NK-92 treated with Interleukin-12 subunit alpha and Interleukin-12 subunit beta, amount 100 ng/mL, for 24 hours (cell line): Measurements from ENCODE around the gene LMNB1.
A peak's percentile ranks its signal among the peaks of the same experiment; 100 is the strongest.
"Not testable (repeated sequence)": the region's sequence is repeated elsewhere in the genome, so short reads cannot be mapped to it uniquely, and the experiment has no call there.

Source experiments
- DNase-seq: peaks from one replicate; lab custom pipeline; 2025; lab: John Stamatoyannopoulos, UW

LMNB1 gene

DNA sequence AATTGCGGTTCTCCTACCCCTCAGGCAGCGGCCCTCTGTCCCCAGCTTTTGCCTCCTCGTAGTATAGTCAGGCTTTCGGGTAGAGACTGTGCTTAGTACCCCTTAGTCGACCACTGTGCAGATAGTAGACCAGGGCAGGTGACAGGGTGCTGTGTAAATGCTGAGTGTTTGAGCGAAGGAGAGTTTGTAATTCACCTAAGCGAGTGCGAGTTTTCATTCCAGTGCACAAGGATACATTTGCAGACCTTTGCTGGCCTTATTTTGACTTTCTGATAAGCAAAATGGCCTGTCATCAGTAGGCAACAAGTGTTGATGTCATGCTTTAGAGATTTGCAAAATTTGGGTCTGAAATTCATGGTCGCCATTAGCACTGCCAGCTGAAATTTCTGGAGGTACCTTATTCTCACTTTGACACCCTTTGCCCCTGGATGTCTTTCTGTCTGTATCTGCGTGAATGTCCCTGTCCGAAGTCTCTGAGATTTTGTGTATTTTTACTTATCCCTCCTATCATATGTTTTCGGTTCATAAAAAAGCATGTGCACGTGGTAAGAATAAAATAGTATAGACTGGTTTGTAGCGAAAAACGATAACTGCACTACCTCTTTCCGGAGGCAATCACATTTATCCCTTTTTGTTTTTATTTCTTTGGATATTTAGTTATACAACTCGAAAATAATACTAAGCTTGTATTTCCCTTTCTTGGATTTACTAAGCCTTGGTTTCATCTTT, 1.9 kb downstream of the LMNB1 start:
- no peak for DNase-seq

DNA sequence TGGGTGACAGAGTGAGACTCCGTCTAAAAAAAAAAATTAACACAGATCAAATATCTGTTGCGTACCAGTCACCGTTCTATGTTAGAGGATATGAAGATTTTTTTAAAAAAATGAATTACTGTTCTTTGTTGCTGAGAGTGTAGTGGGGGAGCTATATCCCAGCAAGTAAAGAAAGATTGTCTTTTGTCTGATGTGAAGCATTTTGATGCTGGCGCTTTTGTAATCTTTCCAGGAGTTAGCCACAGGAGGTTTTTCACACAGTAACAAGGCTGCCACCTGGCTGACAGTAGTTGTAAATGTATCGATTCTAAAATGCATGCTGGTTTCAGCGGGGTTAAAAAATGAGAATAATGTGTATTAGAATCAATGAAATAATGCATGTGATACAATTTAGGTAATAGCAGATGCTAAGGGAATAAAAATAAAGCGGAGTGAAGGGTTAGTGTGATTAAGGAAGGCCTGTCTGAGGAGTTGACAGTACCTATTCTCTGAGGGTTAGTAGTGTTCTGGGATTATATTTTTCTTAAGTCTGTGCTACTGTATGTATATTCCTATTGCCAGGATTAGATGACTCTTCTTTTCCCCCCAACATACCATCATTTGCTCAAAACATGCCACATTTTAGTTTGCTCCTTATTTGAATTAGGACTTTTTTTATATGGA, 3.4 kb downstream of the LMNB1 start:
- DNase-seq = no peak

DNA sequence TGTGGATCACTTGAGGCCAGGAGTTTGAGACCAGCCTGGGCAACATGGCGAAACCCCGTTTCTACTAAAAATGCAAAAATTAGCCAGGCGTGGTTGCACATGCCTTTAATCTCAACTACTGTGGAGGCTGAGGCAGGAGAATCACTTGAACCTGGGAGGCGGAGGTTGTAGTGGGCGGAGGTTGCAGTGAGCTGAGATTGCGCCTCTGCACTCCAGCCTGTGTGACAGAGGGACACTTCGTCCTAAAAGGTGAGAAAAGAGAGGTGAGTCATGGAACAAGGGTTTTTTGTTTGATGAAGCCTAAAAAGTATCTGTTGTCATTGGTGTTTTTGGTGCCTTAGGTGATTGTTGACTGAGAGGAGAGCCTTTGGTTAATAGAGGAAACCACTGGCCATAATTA, 11.5 kb downstream of the LMNB1 start:
- DNase-seq = not testable (repeated sequence)

DNA sequence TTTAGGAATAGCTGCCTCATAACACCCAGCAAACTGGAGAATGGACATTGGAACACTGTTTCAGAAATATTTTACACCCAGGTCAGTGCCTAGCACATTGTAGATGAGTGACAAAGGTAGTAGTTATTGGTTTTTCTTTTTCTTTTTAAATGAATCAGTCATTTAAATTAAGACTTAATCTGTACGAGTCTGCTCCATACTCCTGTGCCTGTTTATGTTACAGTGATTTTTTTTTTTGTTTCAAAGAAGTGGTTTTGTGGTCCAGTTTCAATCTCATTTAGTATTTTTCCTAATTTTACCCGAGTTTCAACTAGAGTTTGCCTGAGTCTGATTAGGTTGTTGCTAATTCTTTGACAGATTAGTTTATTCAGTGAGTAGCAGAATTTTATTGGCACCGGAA, 16.2 kb downstream of the LMNB1 start:
- DNase-seq = no peak

DNA sequence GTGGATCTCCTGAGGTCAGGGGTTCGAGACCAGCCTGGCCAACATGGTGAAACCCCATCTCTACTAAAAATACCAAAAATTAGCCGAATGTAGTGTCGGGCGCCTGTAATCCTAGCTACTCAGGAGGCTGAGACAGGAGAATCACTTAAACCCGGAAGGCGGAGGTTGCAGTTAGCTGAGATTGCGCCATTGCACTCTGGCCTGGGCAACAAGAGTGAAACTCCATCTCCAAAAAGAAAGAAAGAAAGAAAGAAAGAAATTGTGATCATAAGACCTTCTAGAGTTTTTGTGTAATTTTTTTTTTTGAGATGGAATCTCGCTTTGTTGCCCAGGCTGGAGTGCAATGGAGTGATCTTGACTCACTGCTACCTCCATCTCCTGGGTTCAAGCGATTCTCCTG, 16.7 kb downstream of the LMNB1 start:
- DNase-seq = not testable (repeated sequence)

DNA sequence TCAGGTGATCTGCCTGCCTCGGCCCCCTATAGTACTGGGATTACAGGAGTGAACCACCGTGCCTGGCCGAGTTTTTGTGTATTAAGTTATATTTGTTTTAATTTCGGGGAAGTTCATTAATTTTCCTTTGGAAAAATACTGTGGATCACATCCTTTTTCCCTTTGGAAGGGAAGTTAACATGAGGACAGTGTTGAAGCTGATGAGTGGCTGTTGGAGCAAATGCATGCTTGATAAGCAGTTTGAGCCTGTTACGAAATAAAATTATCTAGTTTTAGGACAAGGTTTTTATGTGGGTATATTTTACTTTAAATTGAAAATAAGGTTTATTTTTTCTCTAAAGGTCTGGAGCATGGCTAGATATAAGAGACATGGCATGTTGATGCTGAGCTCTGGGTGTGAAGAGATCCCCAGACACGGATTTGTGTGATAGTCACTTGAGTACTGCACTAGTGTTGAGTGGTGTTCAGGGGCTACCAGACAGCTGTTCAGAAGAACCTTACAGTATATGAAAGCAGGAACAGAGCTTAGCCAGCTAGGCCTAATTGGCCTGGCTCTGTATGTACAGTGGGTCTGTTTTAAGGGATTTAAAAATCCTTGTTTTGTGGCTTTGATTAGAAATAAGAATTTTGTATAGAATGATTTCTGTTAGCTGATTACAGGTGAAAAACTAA, 17.4 kb downstream of the LMNB1 start:
- no peak for DNase-seq

DNA sequence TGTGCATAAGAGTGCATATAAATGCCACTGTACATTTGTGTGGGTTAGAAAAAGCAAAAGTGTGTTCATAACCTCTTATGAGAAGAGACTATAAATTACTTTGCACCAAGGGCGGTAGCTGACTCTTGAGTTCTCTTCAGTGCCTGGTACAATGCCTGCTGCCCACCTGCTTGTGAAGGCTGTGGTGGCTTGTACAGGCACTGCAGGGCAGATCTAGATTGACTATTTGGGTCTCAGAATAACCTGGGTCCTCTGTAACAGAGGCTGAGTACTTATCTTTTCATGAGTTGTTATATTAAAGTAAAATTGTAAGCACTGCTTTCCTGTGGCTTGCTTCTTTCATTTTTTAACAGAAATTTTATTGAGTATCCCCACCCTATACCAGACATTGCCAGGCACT, 22.8 kb downstream of the LMNB1 start:
- no peak for DNase-seq

DNA sequence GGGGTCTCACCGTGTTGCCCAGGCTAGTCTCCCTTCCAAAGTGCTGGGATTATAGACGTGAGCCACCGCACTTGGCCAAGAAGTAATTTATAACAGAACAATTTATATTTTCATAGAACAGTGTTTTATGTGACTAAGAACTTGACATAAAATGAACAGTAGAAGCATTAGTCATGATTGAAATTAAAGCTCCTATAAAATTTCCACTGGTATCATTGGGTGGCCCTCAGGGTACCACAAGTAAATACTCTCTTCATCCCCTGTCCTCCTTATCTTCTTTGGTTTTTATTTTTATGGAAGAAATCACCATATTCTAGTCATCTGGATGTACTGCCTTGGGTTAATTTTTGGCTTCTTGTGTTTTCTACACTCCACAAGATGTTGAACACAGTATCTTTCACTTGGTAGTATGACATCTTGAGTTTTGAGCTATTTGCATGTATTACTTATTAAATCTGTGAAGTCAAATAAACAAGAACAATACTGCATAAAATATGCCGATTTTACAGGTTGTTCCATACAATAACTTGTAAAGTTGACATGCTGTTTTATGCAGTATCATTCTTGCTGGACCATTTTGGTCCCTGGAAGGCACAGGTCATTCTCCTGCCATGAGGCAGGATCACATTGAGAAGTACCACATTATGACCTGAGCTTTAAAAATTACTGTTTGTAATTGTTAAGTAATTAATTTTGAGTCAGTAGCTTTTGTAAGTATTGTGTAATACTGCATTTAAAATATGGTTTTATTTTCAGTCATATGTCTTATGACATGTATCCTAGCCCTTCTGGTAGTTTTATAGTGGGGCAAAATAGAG, 24.4 kb downstream of the LMNB1 start:
- no peak for DNase-seq

DNA sequence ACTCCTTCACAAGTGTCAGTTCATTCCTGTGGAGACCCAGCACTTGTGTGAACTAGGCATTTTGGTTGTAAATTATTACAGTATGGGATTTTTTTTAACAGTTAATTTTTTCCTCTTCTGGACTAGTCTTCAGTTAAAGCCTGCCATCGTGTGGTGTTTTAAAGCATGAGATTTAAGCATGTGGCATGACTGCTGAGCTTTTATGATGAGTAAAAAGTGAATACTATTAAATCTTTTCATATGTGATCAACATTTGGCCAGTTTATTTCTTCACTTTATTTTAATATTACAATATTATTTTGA, 25.0 kb downstream of the LMNB1 start:
- DNase-seq = no peak

DNA sequence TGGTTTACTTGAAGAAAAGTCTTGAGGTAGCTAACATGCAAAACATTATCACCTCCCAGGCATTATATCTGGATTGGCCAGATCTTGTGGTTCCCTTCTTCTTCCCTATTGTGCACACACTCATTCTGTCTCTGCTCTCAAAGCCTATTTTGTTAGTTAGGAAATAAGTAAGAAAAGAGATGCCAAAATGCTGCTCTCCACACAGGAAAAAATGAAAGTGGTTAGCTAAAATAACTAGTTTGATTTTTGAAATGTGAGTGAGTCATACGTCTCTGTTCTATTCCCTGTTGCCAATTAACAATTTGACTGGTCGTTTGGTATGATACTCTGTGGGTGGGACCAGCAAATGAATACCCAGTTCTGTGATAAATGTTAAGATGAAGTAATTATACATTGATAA, 28.1 kb downstream of the LMNB1 start:
- DNase-seq = no peak

DNA sequence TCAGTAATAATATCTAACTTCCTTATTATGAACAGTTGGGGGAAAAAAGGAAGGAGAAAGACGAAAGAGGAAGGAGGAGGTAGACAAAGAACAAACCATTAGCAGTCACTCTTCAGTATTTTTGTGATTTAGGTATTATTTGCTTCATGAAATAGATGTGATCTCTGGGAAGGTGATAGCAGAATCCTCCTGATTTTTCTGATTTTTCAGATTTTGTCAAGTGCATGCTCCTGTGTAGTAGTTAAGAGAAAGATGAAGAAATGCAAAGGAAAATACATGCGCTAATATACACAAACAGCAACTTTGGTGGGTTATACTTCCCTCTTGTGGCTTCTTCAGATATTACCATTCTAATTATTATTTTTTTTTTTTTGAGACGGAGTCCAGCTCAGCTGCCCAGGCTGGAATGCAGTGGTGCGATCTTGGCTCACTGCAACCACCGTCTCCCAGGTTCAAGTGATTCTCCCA, 31.6 kb downstream of the LMNB1 start:
- no peak for DNase-seq

DNA sequence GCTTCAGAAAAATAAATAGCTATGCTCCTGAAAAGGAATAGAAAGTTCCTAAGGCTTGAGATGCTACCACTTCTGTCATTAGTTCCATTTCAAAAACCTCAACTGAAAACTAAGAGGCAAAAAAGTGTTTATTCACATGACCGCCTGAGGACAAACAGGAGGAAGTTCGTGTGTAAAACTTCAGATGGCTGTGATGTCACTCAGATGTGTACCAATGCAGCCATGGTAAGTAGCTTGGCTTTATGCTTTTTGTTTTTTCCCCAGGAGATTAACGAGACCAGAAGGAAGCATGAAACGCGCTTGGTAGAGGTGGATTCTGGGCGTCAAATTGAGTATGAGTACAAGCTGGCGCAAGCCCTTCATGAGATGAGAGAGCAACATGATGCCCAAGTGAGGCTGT, 33.0 kb downstream of the LMNB1 start:
- no peak for DNase-seq

DNA sequence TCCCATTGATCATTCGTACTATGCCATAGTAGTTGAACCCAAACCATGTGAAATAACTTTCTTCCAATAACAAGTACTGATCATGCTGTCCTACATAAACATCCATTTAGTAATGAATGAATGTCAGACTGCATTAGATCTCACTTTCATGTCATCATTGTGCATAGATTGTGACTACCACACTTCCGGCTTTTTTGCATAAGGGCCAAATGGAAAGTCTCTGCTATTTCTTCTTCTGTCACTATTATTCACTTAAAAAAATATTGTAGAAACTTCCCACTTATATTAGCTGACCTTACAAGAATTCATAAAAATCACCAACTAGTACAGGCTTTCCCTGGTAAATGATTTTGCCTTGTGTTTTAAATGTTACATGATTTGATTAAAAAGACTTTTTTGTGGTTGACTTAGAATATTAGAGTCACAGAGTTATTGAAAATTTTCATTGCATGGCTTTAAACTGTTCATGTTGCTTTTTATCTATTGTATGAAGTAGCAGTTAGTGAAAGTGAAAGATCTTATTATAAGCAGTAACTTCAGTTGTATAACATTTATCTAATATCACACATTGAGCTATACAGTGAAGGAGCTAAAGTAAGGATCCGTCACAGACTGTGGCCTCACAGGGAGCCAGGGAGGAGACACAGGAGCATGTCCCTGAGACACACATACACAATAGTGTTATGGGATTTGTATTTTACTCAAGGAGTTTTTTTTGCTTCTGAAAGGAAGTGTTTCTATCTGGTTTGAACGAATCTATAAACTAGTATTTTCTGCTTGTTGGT, 33.9 kb downstream of the LMNB1 start:
- no peak for DNase-seq

DNA sequence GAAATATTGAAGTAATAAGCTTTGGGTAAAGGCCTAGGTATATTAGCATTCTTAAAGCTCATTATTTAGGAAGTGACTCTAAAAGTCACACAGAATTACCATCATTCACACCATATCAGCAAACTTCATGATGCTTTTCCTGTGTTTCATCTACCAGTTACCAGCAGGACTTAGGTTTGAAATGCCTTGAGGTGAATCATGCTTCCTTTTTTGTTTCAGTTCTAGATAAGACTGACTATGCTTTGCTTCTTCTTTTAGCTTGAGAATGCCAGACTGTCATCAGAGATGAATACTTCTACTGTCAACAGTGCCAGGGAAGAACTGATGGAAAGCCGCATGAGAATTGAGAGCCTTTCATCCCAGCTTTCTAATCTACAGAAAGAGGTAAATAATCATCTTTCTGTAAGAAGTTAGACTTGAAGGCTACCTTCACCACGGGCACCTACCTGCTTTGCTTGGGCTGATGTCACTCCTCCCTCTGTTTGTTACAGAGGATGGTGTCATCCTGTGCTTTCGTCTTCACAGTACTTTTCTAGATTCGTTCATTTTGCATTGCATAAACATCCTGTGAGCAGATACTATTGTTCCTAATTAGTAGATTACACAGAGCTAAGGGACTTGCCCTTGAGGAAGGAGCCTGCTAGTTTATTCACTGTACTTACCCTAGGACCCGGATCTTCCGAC, 34.7 kb downstream of the LMNB1 start:
- peak; percentile 20 for DNase-seq

DNA sequence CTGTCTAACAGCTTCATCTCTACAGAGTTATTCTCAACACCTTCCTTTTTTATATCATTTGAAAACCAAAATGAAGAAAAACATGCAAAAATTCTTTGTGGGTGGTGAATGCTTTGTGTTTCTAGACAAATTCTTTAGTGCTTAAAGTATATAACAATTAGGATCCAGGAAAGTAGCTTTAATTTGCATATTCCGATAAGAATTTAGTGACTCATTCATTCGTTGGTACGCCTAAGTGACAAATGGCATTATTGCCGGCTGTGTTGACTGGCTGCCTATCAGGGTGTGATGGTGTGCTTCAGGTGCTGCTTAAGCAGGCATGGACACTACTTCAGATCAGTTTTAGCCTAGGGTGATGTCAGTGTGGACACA, 35.2 kb downstream of the LMNB1 start:
- DNase-seq = no peak

DNA sequence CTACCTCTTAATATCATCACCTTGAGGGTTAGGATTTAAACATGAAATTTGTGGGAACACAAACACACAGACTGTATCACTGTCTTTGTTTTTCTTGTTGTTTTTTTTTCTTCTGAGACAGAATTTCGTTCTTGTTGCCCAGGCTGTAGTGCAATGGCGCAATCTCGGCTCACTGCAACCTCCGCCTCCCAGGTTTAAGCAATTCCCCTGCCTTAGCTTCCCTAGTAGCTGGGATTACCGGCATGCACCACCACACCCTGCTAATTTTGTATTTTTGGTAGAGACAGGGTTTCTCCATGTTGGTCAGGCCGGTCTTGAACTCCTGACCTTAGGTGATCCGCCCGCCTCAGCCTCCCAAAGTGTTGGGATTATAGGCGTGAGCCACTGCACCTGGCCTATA, 36.9 kb downstream of the LMNB1 start:
- not testable (repeated sequence) for DNase-seq

DNA sequence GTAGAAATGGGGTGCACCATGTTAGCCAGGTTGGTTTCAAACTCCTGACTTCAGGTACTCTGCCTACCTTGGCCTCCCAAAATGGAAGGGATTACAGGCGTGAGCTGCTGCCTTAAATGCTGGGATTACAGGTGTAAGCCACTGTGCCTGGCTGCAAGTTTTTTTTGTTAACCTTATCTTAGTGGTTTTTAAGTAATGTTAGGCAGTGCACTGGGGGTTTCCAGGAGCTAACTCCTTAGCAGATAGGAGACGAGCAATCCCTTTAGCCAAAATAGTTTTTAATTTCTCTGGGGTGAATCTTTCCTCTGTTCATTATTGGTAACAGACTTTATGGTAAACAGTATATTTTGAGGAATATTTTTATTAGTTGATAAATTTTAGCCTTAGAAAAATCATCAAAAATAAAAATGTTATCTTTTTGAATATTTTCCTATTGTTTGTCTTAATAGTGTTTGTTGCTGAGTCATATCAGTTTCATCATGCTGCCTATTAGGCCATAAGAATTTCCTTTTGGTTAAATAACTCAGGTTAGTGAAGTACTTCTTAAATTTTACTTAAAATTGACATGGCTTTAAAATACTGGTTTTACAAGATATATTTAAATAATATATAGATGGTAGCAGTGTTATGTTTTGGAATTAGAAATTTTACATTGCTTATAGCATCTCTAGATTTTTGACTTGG, 37.9 kb downstream of the LMNB1 start:
- no peak for DNase-seq

DNA sequence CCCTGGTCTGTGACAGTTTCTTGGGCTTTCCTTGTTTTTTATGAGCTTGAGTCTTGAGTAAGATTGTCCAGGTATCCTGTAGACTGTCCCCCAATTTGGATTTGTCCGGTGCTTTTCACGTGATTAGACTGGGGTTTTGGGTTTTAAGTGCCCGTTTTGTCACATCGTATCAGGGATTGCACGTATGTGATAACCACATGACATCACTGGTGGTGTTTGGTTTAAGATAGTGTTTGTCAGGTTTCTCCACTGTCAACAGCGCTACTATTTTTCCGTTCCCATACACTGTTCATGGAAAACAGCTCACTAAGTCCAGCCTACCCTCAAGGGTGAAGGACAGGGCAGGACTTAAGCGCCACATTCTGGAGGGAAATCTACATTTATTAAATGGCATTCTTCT, 39.7 kb downstream of the LMNB1 start:
- no peak for DNase-seq

DNA sequence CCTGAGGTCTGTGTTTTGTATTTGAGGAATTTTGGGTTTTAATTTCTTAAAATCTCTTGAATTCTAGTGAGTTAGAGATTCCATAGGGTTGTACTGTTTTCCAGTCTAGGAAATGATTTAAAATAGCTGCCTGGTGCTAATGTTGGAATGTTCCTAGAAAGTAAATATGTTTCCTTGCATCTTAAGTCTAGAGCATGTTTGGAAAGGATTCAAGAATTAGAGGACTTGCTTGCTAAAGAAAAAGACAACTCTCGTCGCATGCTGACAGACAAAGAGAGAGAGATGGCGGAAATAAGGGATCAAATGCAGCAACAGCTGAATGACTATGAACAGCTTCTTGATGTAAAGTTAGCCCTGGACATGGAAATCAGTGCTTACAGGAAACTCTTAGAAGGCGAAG, 41.8 kb downstream of the LMNB1 start:
- DNase-seq = no peak

DNA sequence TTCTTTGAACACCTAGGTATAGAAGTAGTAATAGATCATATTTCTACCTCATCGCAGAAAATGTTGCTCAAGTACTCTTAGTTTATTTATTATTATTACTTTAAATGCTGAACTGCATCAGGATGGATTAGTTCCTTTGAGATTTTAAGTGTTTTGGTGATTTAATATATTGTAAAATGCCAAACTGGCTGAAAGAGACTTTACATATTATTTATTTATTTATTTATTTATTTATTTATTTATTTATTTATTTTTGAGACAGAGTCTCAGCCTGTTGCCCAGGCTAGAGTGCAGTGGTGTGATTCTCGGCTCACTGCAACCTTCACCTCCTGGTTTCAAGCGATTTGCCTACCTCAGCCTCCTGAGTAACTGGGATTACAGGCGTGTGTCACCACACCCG, 42.3 kb downstream of the LMNB1 start:
- DNase-seq = no peak
